ENCODE results near the gene KLHDC8A.

KLHDC8A gene

GRCh38 chr1:205377355-205377754 is 20.6 kb upstream of the KLHDC8A start:
- TF ChIP-seq, protein P1, sequence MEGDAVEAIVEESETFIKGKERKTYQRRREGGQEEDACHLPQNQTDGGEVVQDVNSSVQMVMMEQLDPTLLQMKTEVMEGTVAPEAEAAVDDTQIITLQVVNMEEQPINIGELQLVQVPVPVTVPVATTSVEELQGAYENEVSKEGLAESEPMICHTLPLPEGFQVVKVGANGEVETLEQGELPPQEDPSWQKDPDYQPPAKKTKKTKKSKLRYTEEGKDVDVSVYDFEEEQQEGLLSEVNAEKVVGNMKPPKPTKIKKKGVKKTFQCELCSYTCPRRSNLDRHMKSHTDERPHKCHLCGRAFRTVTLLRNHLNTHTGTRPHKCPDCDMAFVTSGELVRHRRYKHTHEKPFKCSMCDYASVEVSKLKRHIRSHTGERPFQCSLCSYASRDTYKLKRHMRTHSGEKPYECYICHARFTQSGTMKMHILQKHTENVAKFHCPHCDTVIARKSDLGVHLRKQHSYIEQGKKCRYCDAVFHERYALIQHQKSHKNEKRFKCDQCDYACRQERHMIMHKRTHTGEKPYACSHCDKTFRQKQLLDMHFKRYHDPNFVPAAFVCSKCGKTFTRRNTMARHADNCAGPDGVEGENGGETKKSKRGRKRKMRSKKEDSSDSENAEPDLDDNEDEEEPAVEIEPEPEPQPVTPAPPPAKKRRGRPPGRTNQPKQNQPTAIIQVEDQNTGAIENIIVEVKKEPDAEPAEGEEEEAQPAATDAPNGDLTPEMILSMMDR (IDR thresholded peaks at IDR 0.05; ENCODE audit: control insufficient read depth, insufficient read depth, low read depth, low read length, missing control alignments), result no peak
- H3K4me3 ChIP-seq (ENCODE audit: control insufficient read depth, low read depth, low read length), result no peak overlapping the region
- no peak for DNase-seq (ENCODE audit: low read depth)

- DNase-seq (ENCODE audit: low read depth), result no peak
- TF ChIP-seq, protein P1 (IDR thresholded peaks at IDR 0.05; ENCODE audit: control insufficient read depth, insufficient read depth, low read depth, low read length, missing control alignments), result no peak
- H3K4me3 ChIP-seq (ENCODE audit: control insufficient read depth, low read depth, low read length), result no peak overlapping the region
These were observed 20.0 kb upstream of the KLHDC8A start for GRCh38 chr1:205376739-205377138.

DNA sequence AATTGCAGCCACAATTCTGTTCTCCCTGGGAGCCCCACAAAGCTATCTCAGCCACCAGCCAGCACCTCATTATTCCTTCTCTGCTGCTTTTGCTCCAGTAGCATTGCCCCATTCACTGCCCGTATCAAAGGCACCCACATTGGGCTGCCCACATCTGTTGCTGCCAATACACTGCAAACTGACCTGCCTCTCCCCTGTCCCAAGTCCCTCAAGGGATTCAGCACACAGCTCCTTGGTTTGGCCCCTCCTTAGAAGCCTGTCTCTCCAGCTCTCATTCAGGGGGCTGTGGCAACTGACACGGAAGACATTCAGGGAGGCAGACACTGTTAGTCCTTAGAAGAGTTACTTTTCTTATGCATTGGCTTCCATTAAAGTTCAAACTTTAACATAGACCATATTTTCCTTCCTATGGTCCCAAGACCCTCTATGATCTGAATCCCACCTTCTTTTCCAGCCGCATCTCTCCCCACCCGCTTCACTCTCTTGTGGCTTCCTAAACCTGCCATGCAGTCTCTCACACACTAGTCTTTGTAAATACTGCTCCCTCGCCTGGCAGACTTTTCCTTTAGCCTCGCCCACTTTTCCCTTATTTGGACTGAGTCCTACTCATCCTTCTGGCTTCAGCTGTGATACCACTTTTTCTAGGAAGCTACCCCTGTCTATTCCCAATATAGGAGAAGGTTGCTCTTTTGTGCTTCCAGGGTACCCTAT is 19.3 kb upstream of the KLHDC8A start:
- H3K4me3 ChIP-seq (ENCODE audit: control insufficient read depth, low read depth, low read length), result no peak overlapping the region
- DNase-seq (ENCODE audit: low read depth), result no peak
- TF ChIP-seq, protein P1 (IDR thresholded peaks at IDR 0.05; ENCODE audit: control insufficient read depth, insufficient read depth, low read depth, low read length, missing control alignments), result no peak

DNA sequence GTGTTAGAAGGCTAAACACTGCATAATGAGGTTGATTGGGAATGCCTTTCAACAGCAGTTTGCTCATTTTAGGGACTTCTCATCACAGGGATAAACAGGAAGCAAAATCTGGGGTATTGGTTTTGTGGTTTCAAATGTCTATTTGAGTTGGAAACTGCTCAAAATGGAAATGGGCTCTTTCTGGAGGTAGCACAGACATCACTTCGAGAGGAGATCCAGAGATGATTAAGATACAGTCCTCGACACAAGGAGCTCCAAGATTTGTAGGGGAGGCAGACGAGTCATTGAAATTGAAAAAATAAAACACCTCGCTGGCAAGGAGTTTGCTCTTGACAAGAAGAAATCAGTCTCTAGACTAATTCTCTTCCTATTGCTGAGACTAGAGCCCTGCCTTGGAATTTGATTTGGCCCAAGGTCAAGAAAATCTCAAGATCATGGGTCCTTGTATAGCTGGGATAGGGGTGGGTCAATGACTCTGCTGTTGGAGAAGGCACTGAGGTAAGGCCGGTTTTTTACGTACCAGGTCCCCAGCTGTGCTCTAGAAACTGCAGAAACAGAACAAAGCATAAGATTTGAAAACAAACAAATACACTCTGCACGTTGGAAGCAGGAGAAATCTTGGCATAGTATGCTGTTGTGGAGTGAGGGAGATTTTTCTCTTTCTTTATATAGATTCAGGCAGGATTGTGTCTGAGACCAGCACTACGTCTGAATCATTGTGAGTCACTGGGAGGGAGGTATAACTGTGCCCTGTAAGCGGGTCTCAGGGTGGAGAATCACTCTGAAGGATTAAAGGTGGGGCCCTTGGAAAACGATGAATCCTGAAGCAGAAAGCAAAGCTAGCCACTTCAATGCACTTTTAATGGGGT is 17.7 kb upstream of the KLHDC8A start:
- no peak for DNase-seq (ENCODE audit: low read depth)
- TF ChIP-seq, protein P1 (IDR thresholded peaks at IDR 0.05; ENCODE audit: control insufficient read depth, insufficient read depth, low read depth, low read length, missing control alignments), result no peak
- H3K4me3 ChIP-seq (ENCODE audit: control insufficient read depth, low read depth, low read length), result no peak overlapping the region

GRCh38 chr1:205373798-205374175 is 17.1 kb upstream of the KLHDC8A start:
- no peak overlapping the region for H3K4me3 ChIP-seq (ENCODE audit: control insufficient read depth, low read depth, low read length)
- TF ChIP-seq, protein P1 (IDR thresholded peaks at IDR 0.05; ENCODE audit: control insufficient read depth, insufficient read depth, low read depth, low read length, missing control alignments), result no peak
- DNase-seq (ENCODE audit: low read depth), result no peak

GRCh38 chr1:205373022-205373797 is 16.5 kb upstream of the KLHDC8A start:
- no peak for DNase-seq (ENCODE audit: low read depth)
- TF ChIP-seq, protein P1 (IDR thresholded peaks at IDR 0.05; ENCODE audit: control insufficient read depth, insufficient read depth, low read depth, low read length, missing control alignments), result no peak

More at GRCh38 chr1:205373022-205373797, 16.5 kb upstream of the KLHDC8A start:
- H3K4me3 ChIP-seq (ENCODE audit: control insufficient read depth, low read depth, low read length), result no peak overlapping the region
